ENCODE data around the gene MPP2. TPM values are rescaled to one million over a fixed set of nuclear protein-coding genes. Genes with fewer than 3 reads are reported as not detected.
"Not testable (repeated sequence)": the region's sequence is repeated elsewhere in the genome, so short reads cannot be mapped to it uniquely, and the experiment has no call there.

The MPP2 gene
- total and polyA plus RNA-seq, 8 donors = 0.43 to 6.4 (median 1.8) TPM

DNA sequence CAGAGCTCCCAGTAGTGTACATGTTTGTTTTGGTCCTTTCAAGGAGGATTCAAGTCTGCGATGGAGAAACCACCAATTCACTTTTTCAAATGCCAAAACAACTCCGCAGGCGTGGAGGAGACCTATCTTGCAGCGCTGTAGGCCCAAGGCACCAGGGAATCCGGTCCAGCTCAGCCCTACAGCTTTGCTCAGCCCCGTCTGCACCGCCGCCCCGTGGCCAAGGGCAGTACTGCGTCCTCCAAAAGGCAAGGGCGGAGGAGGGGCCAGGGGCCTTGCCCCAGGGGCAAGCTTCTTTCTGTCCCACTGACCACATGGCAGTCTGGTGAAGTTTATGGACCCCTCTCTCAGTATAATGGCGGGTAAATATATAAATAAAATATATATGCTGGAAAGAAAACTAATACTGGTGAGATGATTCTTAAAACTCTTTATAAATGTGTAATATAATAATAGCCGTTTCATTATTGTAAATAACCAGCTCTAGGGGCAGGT lies 61.1 kb downstream of the MPP2 start:
- Histone ChIP-seq H3K4me1 (peaks cover 0 to 16% (median 8%) of the 10 kb centered on the region in 4 donors), H3K4me3 (no peak overlapping the region), H3K27ac (no peak overlapping the region), H3K27me3 (peaks cover 0 to 7% (median 0%) of the 10 kb centered on the region in 3 donors), H3K9me3 (no peaks in the 10 kb centered on the region), H3K36me3 (no peaks in the 10 kb centered on the region)
- peak; percentile 88 for DNase-seq
- WGBS, 5 donors = 8 to 15% (median 11%) methylated on average over 13 of the region's 13 CpGs
- TF ChIP-seq, protein P1, sequence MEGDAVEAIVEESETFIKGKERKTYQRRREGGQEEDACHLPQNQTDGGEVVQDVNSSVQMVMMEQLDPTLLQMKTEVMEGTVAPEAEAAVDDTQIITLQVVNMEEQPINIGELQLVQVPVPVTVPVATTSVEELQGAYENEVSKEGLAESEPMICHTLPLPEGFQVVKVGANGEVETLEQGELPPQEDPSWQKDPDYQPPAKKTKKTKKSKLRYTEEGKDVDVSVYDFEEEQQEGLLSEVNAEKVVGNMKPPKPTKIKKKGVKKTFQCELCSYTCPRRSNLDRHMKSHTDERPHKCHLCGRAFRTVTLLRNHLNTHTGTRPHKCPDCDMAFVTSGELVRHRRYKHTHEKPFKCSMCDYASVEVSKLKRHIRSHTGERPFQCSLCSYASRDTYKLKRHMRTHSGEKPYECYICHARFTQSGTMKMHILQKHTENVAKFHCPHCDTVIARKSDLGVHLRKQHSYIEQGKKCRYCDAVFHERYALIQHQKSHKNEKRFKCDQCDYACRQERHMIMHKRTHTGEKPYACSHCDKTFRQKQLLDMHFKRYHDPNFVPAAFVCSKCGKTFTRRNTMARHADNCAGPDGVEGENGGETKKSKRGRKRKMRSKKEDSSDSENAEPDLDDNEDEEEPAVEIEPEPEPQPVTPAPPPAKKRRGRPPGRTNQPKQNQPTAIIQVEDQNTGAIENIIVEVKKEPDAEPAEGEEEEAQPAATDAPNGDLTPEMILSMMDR (IDR thresholded peaks at IDR 0.05) = peak in 5 of 7 experiments; percentile 92 to 98 (median 98)
- TF ChIP-seq POLR2A (IDR thresholded peaks at IDR 0.05) (no peak), POLR2AphosphoS5 (IDR thresholded peaks at IDR 0.05) (peak in 2 of 3 donors; percentile 28 to 79), EP300 (IDR thresholded peaks at IDR 0.05) (no peak)
- intact Hi-C loops (cut with DNase I; ENCODE audit: low total_unique reads) = no loop called here

DNA sequence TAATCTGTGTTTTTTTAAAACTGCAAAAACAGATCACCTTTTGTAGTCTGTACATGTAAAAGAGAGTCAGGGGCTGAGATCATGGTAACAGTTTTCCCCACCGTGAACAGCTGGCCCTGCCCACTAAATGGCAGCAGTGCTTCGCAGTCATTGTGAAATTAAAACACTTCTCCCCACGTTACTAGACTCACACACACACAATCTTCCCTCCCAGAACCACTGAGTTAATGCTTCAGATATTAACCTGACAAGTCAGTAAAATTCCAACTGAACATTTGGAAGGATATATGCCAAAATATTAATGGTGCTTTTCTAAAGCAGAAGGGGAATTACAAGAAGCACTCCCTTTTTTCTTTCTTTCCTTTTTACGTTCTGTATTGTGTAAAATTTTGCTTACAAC lies 61.6 kb downstream of the MPP2 start:
- TF ChIP-seq, protein P1 (IDR thresholded peaks at IDR 0.05) = no peak
- no peak for TF ChIP-seq POLR2AphosphoS5 (IDR thresholded peaks at IDR 0.05)
- TF ChIP-seq EP300 (IDR thresholded peaks at IDR 0.05) = no peak
- TF ChIP-seq POLR2A (IDR thresholded peaks at IDR 0.05) = no peak
- DNase-seq = no peak
- WGBS, 5 donors = 65 to 70% (median 66%) methylated on average over 4 of the region's 4 CpGs
- intact Hi-C loops (cut with DNase I; ENCODE audit: low total_unique reads) = no loop called here
- no peak overlapping the region for H3K4me3 ChIP-seq
- H3K9me3 ChIP-seq = no peaks in the 10 kb centered on the region
- no peak overlapping the region for H3K27ac ChIP-seq
- peaks cover 0 to 21% (median 9%) of the 10 kb centered on the region in 4 donors for H3K4me1 ChIP-seq
- peaks cover 0 to 7% (median 0%) of the 10 kb centered on the region in 3 donors for H3K27me3 ChIP-seq
- H3K36me3 ChIP-seq = no peaks in the 10 kb centered on the region

DNA sequence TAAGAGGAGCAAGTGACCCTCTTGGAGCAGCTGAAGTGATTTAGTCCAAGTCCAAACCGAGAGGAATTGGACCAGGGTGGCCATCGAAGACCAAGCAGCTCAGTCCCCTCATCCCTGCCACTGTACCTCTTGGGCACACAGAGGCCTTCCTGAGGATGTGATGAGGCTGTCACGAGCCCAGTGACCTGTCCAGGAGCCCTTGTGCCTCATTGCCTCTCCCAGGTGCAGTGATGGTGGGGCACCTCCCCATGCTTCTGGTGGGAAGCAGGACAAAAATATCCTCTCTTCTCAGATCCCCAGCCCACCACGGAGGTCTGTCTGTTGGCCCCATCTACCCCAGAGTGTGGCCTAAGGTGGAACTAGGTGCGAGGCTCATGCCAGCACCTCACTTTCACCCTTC lies 63.1 kb downstream of the MPP2 start:
- no peak for DNase-seq
- H3K27me3 ChIP-seq = peaks cover 0 to 12% (median 0%) of the 10 kb centered on the region in 3 donors
- no peak overlapping the region for H3K4me3 ChIP-seq
- H3K36me3 ChIP-seq = no peaks in the 10 kb centered on the region
- peaks cover 0 to 32% (median 17%) of the 10 kb centered on the region in 4 donors for H3K4me1 ChIP-seq
- no peak overlapping the region for H3K27ac ChIP-seq
- 67 to 89% (median 83%) methylated on average over 4 to 5 of the region's 5 CpGs for WGBS, 5 donors
- TF ChIP-seq POLR2A (IDR thresholded peaks at IDR 0.05) (no peak), POLR2AphosphoS5 (IDR thresholded peaks at IDR 0.05) (no peak), EP300 (IDR thresholded peaks at IDR 0.05) (no peak)
- TF ChIP-seq, protein P1 (IDR thresholded peaks at IDR 0.05) = no peak
- no peaks in the 10 kb centered on the region for H3K9me3 ChIP-seq
- intact Hi-C loops (cut with DNase I; ENCODE audit: low total_unique reads) = no loop called here

DNA sequence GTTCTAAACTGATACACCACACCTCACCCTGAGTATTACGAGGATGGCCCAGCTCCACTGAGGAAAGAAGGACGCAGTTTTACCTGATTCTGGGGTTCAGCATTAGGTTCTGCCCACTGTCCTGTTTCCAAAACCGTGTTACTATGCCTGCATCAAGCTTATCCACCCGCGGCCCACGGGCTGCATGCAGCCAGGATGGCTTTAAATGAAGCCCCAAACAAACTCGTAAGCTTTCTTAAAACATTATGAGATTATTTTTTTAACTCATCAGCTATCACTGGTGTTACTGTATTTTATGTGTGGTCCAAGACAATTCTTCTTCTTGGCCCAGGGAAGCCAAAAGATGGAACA lies 64.4 kb downstream of the MPP2 start:
- WGBS, 5 donors = 58 to 74% (median 69%) methylated on average over 7 of the region's 7 CpGs
- H3K4me1 ChIP-seq = peaks cover 0 to 32% (median 17%) of the 10 kb centered on the region in 4 donors
- TF ChIP-seq POLR2A (IDR thresholded peaks at IDR 0.05) (no peak), EP300 (IDR thresholded peaks at IDR 0.05) (no peak), POLR2AphosphoS5 (IDR thresholded peaks at IDR 0.05) (no peak)
- TF ChIP-seq, protein P1 (IDR thresholded peaks at IDR 0.05) = no peak
- no peak overlapping the region for H3K27ac ChIP-seq
- no peak for DNase-seq
- H3K27me3 ChIP-seq = peaks cover 0 to 5% (median 0%) of the 10 kb centered on the region in 3 donors
- H3K9me3 ChIP-seq = no peaks in the 10 kb centered on the region
- H3K36me3 ChIP-seq = no peaks in the 10 kb centered on the region
- intact Hi-C loops (cut with DNase I; ENCODE audit: low total_unique reads) = no loop called here
- H3K4me3 ChIP-seq = no peak overlapping the region

DNA sequence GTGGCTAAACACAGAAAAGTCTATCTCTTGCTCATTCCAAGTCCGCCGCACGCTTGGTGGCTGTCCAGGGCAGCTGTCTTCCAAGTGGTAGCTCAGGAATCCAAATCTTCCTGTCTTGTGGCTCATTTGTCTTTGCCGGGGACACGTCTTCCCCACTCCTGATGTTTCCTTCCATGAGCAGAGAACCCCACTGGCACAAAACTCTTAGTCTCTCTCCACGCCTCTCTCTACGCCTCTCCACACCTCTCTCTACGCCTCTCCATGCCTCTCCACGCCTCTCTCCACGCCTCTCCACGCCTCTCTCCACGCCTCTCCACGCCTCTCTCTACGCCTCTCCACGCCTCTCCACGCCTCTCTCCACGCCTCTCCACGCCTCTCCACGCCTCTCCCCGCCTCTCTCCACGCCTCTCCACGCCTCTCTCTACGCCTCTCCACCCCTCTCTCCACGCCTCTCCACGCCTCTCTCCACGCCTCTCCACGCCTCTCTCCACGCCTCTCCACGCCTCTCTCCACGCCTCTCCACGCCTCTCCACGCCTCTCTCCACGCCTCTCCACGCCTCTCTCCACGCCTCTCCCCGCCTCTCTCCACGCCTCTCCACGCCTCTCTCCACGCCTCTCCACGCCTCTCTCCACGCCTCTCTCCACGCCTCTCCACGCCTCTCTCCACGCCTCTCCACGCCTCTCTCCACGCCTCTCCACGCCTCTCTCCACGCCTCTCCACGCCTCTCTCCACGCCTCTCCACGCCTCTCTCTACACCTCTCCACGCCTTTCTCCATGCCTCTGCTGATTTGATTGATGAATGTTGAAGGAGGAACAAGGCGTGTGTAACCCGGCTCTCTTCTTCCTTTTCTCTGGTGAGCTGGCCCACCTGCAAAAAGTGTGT lies 65.0 kb downstream of the MPP2 start:
- peak in 1 of 2 donors; percentile 26 for DNase-seq
- not testable (repeated sequence) for H3K4me3 ChIP-seq
- WGBS, 5 donors = 74 to 83% (median 79%) methylated on average over 30 to 54 of the region's 54 CpGs

More for the DNA sequence above, 65.0 kb downstream of the MPP2 start:
- H3K36me3 ChIP-seq; H3K9me3 ChIP-seq; H3K27me3 ChIP-seq; intact Hi-C loops (cut with DNase I; ENCODE audit: low total_unique reads); H3K27ac ChIP-seq: not testable (repeated sequence)
- peaks cover 0 to 32% (median 17%) of the 10 kb centered on the region in 4 donors for H3K4me1 ChIP-seq

Data from stomach (tissue), 9 donors.